Endothelial cell of umbilical vein (primary cell): ENCODE results near the gene PRDM1. TPM values are rescaled to one million over a fixed set of nuclear protein-coding genes. Genes with fewer than 3 reads are reported as not detected.

Experiments
- BruUV-seq: library from RNA; stranded (reverse); fragments of 400-500 nt; replicated peaks from 2 replicates; lab custom pipeline; 2021; lab: Mats Ljungman, UMichigan
- CTCF ChIA-PET: fragments of 300-600, 350-600 bp; sonication (Branson Sonifier 250); formaldehyde crosslinking; loops from one replicate; lab custom pipeline; 2021; ENCODE audit warnings: antibody characterized with exemption, inconsistent platforms; lab: Charles Lee
- POLR2A ChIA-PET: fragments of 300-600, 350-600 bp; sonication (Branson Sonifier 250); formaldehyde crosslinking; loops from one replicate; lab custom pipeline; 2021; ENCODE audit warnings: antibody characterized with exemption, inconsistent platforms; lab: Charles Lee
- DNase-seq: peaks from one replicate; pipeline ENCODE4 v3.0.0-alpha.2; 2011; ENCODE audit warnings: low read depth, low spot score
- FAIRE-seq: peaks from 2 replicates; lab custom pipeline; 2011; peaks lifted over from hg19 to GRCh38; lab: Jason Lieb, UNC
- H2AFZ ChIP-seq: 2 replicates; pipeline ENCODE4 v1.6.0; 2012; ENCODE audit warnings: low read depth, low read length, control low read depth, inconsistent platforms
- H3K27ac ChIP-seq: 2 replicates; pipeline ENCODE4 v1.5.1; 2011; ENCODE audit warnings: low read depth, mild to moderate bottlenecking, control low read depth, low read length, moderate library complexity; ENCODE audit not compliant: insufficient read depth
- H3K27me3 ChIP-seq, 2 experiments: 2 replicates each; pipeline versions ENCODE4 v1.6.0 to v1.6.1; 2011; ENCODE audit warnings: low read length in 2 of 2, mixed read lengths in 1 of 2; ENCODE audit not compliant: control insufficient read depth in 2 of 2, insufficient read depth in 2 of 2
- H3K36me3 ChIP-seq, 2 experiments: 2 replicates in 1 of 2; 3 replicates in 1 of 2; pipeline ENCODE4 v1.5.1; 2011; ENCODE audit warnings: low read length in 2 of 2, mild to moderate bottlenecking in 1 of 2, moderate library complexity in 1 of 2; ENCODE audit not compliant: control insufficient read depth in 2 of 2, insufficient read depth in 2 of 2; ENCODE audit errors: extremely low read depth in 1 of 2
- H3K4me1 ChIP-seq: 3 replicates; pipeline ENCODE4 v1.5.1; 2011; ENCODE audit warnings: mild to moderate bottlenecking, low read length; ENCODE audit not compliant: control insufficient read depth, insufficient read depth; ENCODE audit errors: extremely low read depth
- H3K4me2 ChIP-seq: 2 replicates; pipeline ENCODE4 v1.6.1; 2011; ENCODE audit warnings: low read length, control low read depth, mixed read lengths; ENCODE audit not compliant: insufficient read depth
- H3K4me3 ChIP-seq, 3 experiments: fragments of 200-600 bp in 1 of 3; sonication (generic), shearing (Covaris generic) in 1 of 3; replicated peaks in 1 of 3; 2 replicates each; pipeline ENCODE4 v1.5.1; 2011 to 2016; ENCODE audit warnings: control low read depth in 3 of 3, low read length in 3 of 3, mild to moderate bottlenecking in 2 of 3, inconsistent platforms in 1 of 3, low read depth in 1 of 3, moderate library complexity in 1 of 3; ENCODE audit not compliant: insufficient read depth in 1 of 3
- H3K79me2 ChIP-seq: 2 replicates; pipeline ENCODE4 v1.6.0; 2012; ENCODE audit warnings: low read length, inconsistent platforms; ENCODE audit not compliant: control insufficient read depth, insufficient read depth
- H3K9ac ChIP-seq: replicated peaks from 2 replicates; pipeline ENCODE3; 2011; ENCODE audit warnings: low read length, control low read depth; ENCODE audit not compliant: insufficient read depth; ENCODE audit errors: extremely low read depth
- H3K9me1 ChIP-seq: replicated peaks from 3 replicates; pipeline ENCODE4 v1.6.0; 2011; ENCODE audit warnings: mild to moderate bottlenecking, low read length; ENCODE audit not compliant: control insufficient read depth, insufficient read depth; ENCODE audit errors: extremely low read depth
- H3K9me3 ChIP-seq: replicated peaks from 2 replicates; pipeline ENCODE4 v1.5.1; 2012; ENCODE audit warnings: low read length, inconsistent platforms; ENCODE audit not compliant: control insufficient read depth, insufficient read depth
- H4K20me1 ChIP-seq: replicated peaks from 2 replicates; pipeline ENCODE3; 2011; ENCODE audit warnings: mild to moderate bottlenecking, low read length; ENCODE audit not compliant: control insufficient read depth, insufficient read depth; ENCODE audit errors: extremely low read depth
- CTCF ChIP-seq, 2 donors: IDR thresholded peaks; 1 replicate in 1 of 2; 2 replicates in 1 of 2; pipeline ENCODE4 v1.5.1; 2011; ENCODE audit warnings: low read length in 2 of 2, mild to moderate bottlenecking in 2 of 2, moderate library complexity in 2 of 2, control low read depth in 1 of 2, inconsistent platforms in 1 of 2, low read depth in 1 of 2; ENCODE audit not compliant: insufficient read depth in 1 of 2; ENCODE audit errors: extremely low read depth in 1 of 2
- EZH2 ChIP-seq: IDR thresholded peaks from 2 replicates; pipeline ENCODE4 v1.6.1; 2012; ENCODE audit warnings: borderline replicate concordance, low read depth, mild to moderate bottlenecking, moderate library complexity, low read length, inconsistent platforms; ENCODE audit not compliant: severe bottlenecking
- FOS ChIP-seq: IDR thresholded peaks from 2 replicates; pipeline ENCODE4 v1.6.1; 2011; ENCODE audit warnings: mild to moderate bottlenecking, low read length, moderate library complexity, borderline replicate concordance; ENCODE audit not compliant: insufficient read depth
- GATA2 ChIP-seq: IDR thresholded peaks from 2 replicates; pipeline ENCODE4 v1.7.0; 2011; ENCODE audit warnings: low read depth, mild to moderate bottlenecking, moderate library complexity, mixed read lengths, low read length; ENCODE audit not compliant: insufficient read length, insufficient read depth
- JUN ChIP-seq: IDR thresholded peaks from 2 replicates; pipeline ENCODE4 v1.6.1; 2011; ENCODE audit warnings: borderline replicate concordance, low read depth; ENCODE audit not compliant: insufficient read length, insufficient read depth
- MAX ChIP-seq: IDR thresholded peaks from 2 replicates; pipeline ENCODE4 v1.6.1; 2011; ENCODE audit not compliant: insufficient read depth, insufficient read length
- MYC ChIP-seq: IDR thresholded peaks from one replicate; pipeline ENCODE4 v1.6.1; 2011; ENCODE audit warnings: mild to moderate bottlenecking, low read depth, low read length
- POLR2A ChIP-seq: IDR thresholded peaks from 2 replicates; pipeline ENCODE4 v1.6.1; 2012; ENCODE audit warnings: low read depth, mild to moderate bottlenecking, control low read depth, low read length
- POLR2AphosphoS5 ChIP-seq: IDR thresholded peaks from 2 replicates; pipeline ENCODE4 v1.6.1; 2012; ENCODE audit warnings: low read depth, mild to moderate bottlenecking, control low read depth, low read length, moderate library complexity; ENCODE audit not compliant: insufficient read depth
- dilution Hi-C: fragments of 300-500 bp; cut with MboI; formaldehyde crosslinking; loops from one replicate; pipeline ENCODE4 v1.15.0; 2019; ENCODE audit warnings: low sequenced_read_pairs; ENCODE audit not compliant: extremely low pct_ligation_motif_present
- intact Hi-C: fragments of 100-400 bp; cut with micrococcal nuclease; formaldehyde crosslinking; loops from one replicate; pipeline ENCODE4 v1.10.0; 2022
- polyA plus RNA-seq, 4 experiments: library from polyadenylated mRNA; depleted of rRNA in 3 of 4; stranded (reverse) in 3 of 4; unstranded in 1 of 4; fragments of >200 nt; gene quantifications; 2 replicates each; pipeline versions ENCODE4 v1.2.1 to v1.2.3, GENCODE V29; 2011 to 2012; ENCODE audit warnings: missing spikeins in 1 of 4
- total RNA-seq: library from RNA; stranded (reverse); gene quantifications from 2 replicates; pipeline ENCODE4 v1.2.3, GENCODE V29; 2021

The PRDM1 gene
- total and polyA plus RNA-seq, 2 donors (not counting 3 experiments of a cell fraction or from before 2014, with no cell fraction given) = 0.36 to 2.7 TPM

- Histone ChIP-seq H3K36me3 (no peaks in the 10 kb centered on the region), H3K9me1 (no peaks in the 10 kb centered on the region), H3K4me2 (no peak overlapping the region), H3K27me3 (peaks cover 0 to 2% of the 10 kb centered on the region in 2 experiments), H3K9ac (no peak overlapping the region), H3K9me3 (no peaks in the 10 kb centered on the region), H4K20me1 (no peaks in the 10 kb centered on the region), H3K79me2 (no peaks in the 10 kb centered on the region), H3K4me3 (no peak overlapping the region), H3K4me1 (peaks cover 6% of the 10 kb centered on the region), H2AFZ (no peak overlapping the region), H3K27ac (no peak overlapping the region)
- FAIRE-seq (peak; percentile 26), DNase-seq (peak; percentile 38)
- dilution Hi-C loops = no loop called here
- TF ChIP-seq CTCF (IDR thresholded peaks at IDR 0.05; ENCODE audit: extremely low read depth in 1 of 2, insufficient read depth in 1 of 2, low read depth in 1 of 2, low read length in 2 of 2) (no peak), GATA2 (no peak), MAX (no peak), EZH2 (no peak), MYC (no peak), FOS (no peak), POLR2A (no peak), POLR2AphosphoS5 (no peak), JUN (no peak)
- BruUV-seq = no TSS peak
- ChIA-PET CTCF (interaction anchor here (1.2 kb wide), 1 partner anchor 107 kb away, joined by 3 read pairs; no protein-coding TSS in a partner anchor), POLR2A (no interaction called here)
- intact Hi-C loops = no loop called here
Measured at GRCh38 chr6:106116125-106116832, 30.1 kb downstream of the PRDM1 start.
